HepG2 (cell line): ENCODE results near the gene CENPB. TPM values are rescaled to one million over a fixed set of nuclear protein-coding genes. Genes with fewer than 3 reads are reported as not detected.
A peak's percentile ranks its signal among the peaks of the same experiment; 100 is the strongest.

Source experiments
- FOXK1 ChIP-seq: sonication (generic); formaldehyde crosslinking; IDR thresholded peaks from 2 replicates; pipeline ENCODE4 v1.4.0; 2020; ENCODE audit warnings: low read depth, missing genetic modification reagents, borderline replicate concordance
- GFI1 ChIP-seq: sonication (generic); formaldehyde crosslinking; IDR thresholded peaks from 2 replicates; pipeline ENCODE4 v1.5.0; 2020; ENCODE audit warnings: missing genetic modification reagents, mild to moderate bottlenecking, borderline replicate concordance
- KDM5A ChIP-seq: fragments of 200-600 bp; sonication (generic); IDR thresholded peaks from 2 replicates; pipeline ENCODE4 v1.7.0; 2018; ENCODE audit warnings: antibody characterized with exemption, mild to moderate bottlenecking, low read length, borderline replicate concordance
- MED8 ChIP-seq: sonication (generic); formaldehyde crosslinking; IDR thresholded peaks from 2 replicates; pipeline ENCODE4 v1.8.1; 2023; ENCODE audit warnings: mild to moderate bottlenecking, missing genetic modification reagents; ENCODE audit not compliant: insufficient replicate concordance
- MLXIP ChIP-seq: sonication (generic); formaldehyde crosslinking; IDR thresholded peaks from 2 replicates; pipeline ENCODE4 v1.9.0; 2021; ENCODE audit warnings: missing genetic modification reagents, borderline replicate concordance
- NCOA2 ChIP-seq: sonication (generic); formaldehyde crosslinking; IDR thresholded peaks from 2 replicates; pipeline ENCODE4 v1.8.0; 2022; ENCODE audit warnings: inconsistent platforms
- RAD51 ChIP-seq: fragments of 450-650 bp; IDR thresholded peaks from 2 replicates; pipeline ENCODE4 v1.6.1; 2016; ENCODE audit warnings: borderline replicate concordance
- SATB2 ChIP-seq: sonication (generic); formaldehyde crosslinking; IDR thresholded peaks from 2 replicates; pipeline ENCODE4 v1.5.0; 2020; ENCODE audit warnings: missing genetic modification reagents
- SRSF1 ChIP-seq: fragments of 200-400 bp; formaldehyde crosslinking; optimal IDR thresholded peaks from 2 replicates; pipeline ENCODE3; 2017; ENCODE audit warnings: mild to moderate bottlenecking, low read depth, low read length, moderate library complexity
- STAT5B ChIP-seq: sonication (generic); formaldehyde crosslinking; IDR thresholded peaks from 2 replicates; pipeline ENCODE4 v1.4.0; 2020; ENCODE audit warnings: missing genetic modification reagents
- ZNF598 ChIP-seq: sonication (generic); formaldehyde crosslinking; IDR thresholded peaks from 2 replicates; pipeline ENCODE4 v1.5.1; 2020; ENCODE audit warnings: mild to moderate bottlenecking, missing genetic modification reagents, borderline replicate concordance
- ZNF639 ChIP-seq: conservative IDR thresholded peaks from 2 replicates; pipeline ENCODE4 v1.6.1; 2018; ENCODE audit warnings: missing genetic modification reagents
- ZNF646 ChIP-seq: sonication (generic); formaldehyde crosslinking; IDR thresholded peaks from 2 replicates; pipeline ENCODE4 v1.9.0; 2021; ENCODE audit warnings: mild to moderate bottlenecking, missing genetic modification reagents
- ZNF792 ChIP-seq: IDR thresholded peaks from 2 replicates; pipeline ENCODE4 v1.6.1; 2016
- ZNF816 ChIP-seq: sonication (generic); formaldehyde crosslinking; IDR thresholded peaks from 2 replicates; pipeline ENCODE4 v1.8.0; 2022; ENCODE audit warnings: missing genetic modification reagents, mild to moderate bottlenecking, borderline replicate concordance
- polyA plus RNA-seq, 8 experiments: library from polyadenylated mRNA; depleted of rRNA in 3 of 8; stranded (reverse) in 7 of 8; unstranded in 1 of 8; fragments of >200 nt; fragmentation: Illumina TruSeq in 4 of 8; extraction: Trizol in 4 of 8; gene quantifications; 2 replicates each; pipeline versions ENCODE4 v1.2.1 to v1.2.3, GENCODE V29; 2011 to 2016; ENCODE audit warnings: low read depth in 4 of 8, missing spikeins in 1 of 8, mixed read lengths in 1 of 8; ENCODE audit not compliant: insufficient read depth in 1 of 8
- total RNA-seq, 5 experiments: library from RNA; depleted of rRNA; stranded (reverse); fragments of >200 nt; fragmentation: Illumina TruSeq; extraction: Trizol; gene quantifications; 2 replicates each; pipeline ENCODE4 v1.2.3, GENCODE V29; 2016; ENCODE audit warnings: low read depth in 1 of 5
- TF ChIP-seq, protein P1 (sequence below): sonication (generic); formaldehyde crosslinking; IDR thresholded peaks from 2 replicates; pipeline ENCODE4 v1.9.0; 2021; ENCODE audit warnings: missing genetic modification reagents, mild to moderate bottlenecking, borderline replicate concordance

The CENPB gene
- total and polyA plus RNA-seq, 2 of the 13 experiments (the other 11 are each of a cell fraction or from before 2014, with no cell fraction given) = 10.4 to 54.5 TPM

DNA sequence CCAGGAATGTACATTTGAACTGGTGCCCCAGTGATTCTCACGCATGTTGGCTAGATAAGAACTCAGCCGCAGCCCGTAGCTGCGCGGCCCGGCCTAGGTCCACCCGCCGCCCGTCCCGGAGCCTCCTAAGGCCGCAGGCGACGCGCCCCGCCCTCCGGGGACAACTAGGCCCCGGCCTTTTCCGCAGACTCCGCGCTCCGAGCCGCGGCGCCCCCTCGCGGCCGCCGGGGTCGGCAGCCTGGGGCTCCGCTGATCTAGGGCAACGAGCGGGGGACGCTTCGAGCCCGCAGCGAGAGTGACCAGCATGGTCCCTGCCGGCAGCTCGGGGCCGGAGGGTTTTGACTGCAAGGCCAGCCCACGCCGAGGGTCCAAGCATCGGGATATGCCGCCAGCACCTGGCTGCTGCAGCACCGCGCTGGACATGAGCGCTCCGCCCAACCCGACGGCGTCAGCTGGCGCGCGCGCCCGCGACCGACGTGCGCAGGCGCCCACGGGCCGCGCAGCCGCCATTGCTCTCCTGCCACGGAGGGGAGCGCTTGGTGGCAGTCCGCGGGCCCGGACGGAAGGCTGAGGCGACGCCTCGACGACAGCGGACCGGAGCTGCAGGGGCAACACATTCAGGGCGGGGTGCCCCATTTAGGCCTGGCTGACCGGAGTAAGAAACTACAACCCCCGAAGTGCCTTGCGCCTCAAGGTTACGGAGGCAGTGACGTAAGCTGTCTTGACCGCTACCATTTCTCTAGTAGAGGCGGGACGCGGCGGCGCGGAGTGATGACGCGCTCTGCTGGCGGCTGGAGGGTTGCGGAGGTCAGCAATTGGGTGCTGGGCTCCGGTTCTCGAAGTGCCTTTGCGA lies 33.7 kb upstream of the CENPB start, which contains the start of gene AP5S1 (continued):
- TF ChIP-seq ZNF639 (CRISPR knock-in tag) (peak; percentile 95), MED8 (CRISPR knock-in tag) (peak; percentile 50), SATB2 (CRISPR knock-in tag) (peak; percentile 86), FOXK1 (CRISPR knock-in tag) (peak; percentile 86), ZNF792 (CRISPR knock-in tag) (peak; percentile 90; the same call in 1 of the 2 replicates), NCOA2 (peak; percentile 55), KDM5A (peak; percentile 98; the same call in 1 of the 2 replicates), STAT5B (CRISPR knock-in tag) (peak; percentile 78; the same call in 1 of the 2 replicates), ZNF816 (CRISPR knock-in tag) (no peak), ZNF598 (peak; percentile 98; the same call in 1 of the 2 replicates), MLXIP (CRISPR knock-in tag) (peak; percentile 86; the same call in 1 of the 2 replicates), RAD51 (no peak), GFI1 (CRISPR knock-in tag) (peak; percentile 80; the same call in 1 of the 2 replicates), SRSF1 (peak; percentile 84), ZNF646 (no peak; the same call in 1 of the 2 replicates)
- TF ChIP-seq, protein P1, sequence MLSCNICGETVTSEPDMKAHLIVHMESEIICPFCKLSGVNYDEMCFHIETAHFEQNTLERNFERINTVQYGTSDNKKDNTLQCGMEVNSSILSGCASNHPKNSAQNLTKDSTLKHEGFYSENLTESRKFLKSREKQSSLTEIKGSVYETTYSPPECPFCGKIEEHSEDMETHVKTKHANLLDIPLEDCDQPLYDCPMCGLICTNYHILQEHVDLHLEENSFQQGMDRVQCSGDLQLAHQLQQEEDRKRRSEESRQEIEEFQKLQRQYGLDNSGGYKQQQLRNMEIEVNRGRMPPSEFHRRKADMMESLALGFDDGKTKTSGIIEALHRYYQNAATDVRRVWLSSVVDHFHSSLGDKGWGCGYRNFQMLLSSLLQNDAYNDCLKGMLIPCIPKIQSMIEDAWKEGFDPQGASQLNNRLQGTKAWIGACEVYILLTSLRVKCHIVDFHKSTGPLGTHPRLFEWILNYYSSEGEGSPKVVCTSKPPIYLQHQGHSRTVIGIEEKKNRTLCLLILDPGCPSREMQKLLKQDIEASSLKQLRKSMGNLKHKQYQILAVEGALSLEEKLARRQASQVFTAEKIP (CRISPR knock-in tag) = no peak
